Stomach (tissue), 4 donors: ENCODE measurements around the gene TAS2R14.

Experiments
- CTCF ChIP-seq, 7 experiments: fragments of 450-650 bp in 4 of 7; fragments of 200-600 bp in 3 of 7; sonication (generic) in 3 of 7; IDR thresholded peaks; one replicate each; pipeline ENCODE4 v1.5.1; 2016 to 2019; ENCODE audit warnings: antibody characterized with exemption in 7 of 7, control low read depth in 2 of 7, mild to moderate bottlenecking in 1 of 7
- EP300 ChIP-seq: sonication (generic); formaldehyde crosslinking; IDR thresholded peaks from one replicate; pipeline ENCODE4 v1.6.1; 2017; ENCODE audit warnings: antibody characterized with exemption
- POLR2A ChIP-seq, 4 donors: fragments of 450-650 bp; IDR thresholded peaks; one replicate each; pipeline ENCODE4 v1.6.1; 2016; ENCODE audit warnings: antibody characterized with exemption in 4 of 4, control low read depth in 2 of 4, mild to moderate bottlenecking in 1 of 4, moderate library complexity in 1 of 4
- POLR2AphosphoS5 ChIP-seq, 3 donors: sonication (generic); formaldehyde crosslinking; IDR thresholded peaks; one replicate each; pipeline ENCODE4 v1.6.1; 2016; ENCODE audit warnings: antibody characterized with exemption in 3 of 3

GRCh38 chr12:10974965-10975364 is 35.9 kb upstream of the TAS2R14 start:
- TF ChIP-seq CTCF (IDR thresholded peaks at IDR 0.05) = no peak
- TF ChIP-seq POLR2A (IDR thresholded peaks at IDR 0.05) = no peak
- no peak for TF ChIP-seq POLR2AphosphoS5 (IDR thresholded peaks at IDR 0.05)
- no peak for TF ChIP-seq EP300
